ENCODE results near the gene BMPR1B. TPM values are rescaled to one million over a fixed set of nuclear protein-coding genes. Genes with fewer than 3 reads are reported as not detected.

Gene BMPR1B
- total and polyA plus RNA-seq, 4 donors, result 0.27 to 0.70 (median 0.48) TPM

DNA sequence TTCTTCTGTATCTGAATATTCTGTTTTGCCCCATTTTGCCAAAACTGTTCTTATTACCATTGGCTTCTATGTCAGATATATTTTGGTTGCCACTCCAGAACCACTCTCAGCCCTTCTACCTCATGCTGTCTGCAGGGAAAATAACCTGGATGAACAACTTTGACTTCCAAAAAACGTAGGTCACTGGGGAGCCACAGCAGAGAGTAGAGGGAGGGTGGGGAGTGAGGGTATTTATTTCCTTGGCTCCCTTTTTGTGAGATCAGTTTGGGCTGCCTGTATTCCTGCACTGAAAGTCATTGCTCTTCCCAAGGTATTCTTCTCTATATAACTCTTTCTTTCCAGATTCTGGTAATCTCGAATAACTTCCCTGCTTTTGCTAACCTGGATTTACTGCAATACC is 6.3 kb downstream of the BMPR1B start (continued):
- TF ChIP-seq JUND (IDR thresholded peaks at IDR 0.05) (no peak), FOXA2 (IDR thresholded peaks at IDR 0.05) (no peak)
- TF ChIP-seq, protein P1, sequence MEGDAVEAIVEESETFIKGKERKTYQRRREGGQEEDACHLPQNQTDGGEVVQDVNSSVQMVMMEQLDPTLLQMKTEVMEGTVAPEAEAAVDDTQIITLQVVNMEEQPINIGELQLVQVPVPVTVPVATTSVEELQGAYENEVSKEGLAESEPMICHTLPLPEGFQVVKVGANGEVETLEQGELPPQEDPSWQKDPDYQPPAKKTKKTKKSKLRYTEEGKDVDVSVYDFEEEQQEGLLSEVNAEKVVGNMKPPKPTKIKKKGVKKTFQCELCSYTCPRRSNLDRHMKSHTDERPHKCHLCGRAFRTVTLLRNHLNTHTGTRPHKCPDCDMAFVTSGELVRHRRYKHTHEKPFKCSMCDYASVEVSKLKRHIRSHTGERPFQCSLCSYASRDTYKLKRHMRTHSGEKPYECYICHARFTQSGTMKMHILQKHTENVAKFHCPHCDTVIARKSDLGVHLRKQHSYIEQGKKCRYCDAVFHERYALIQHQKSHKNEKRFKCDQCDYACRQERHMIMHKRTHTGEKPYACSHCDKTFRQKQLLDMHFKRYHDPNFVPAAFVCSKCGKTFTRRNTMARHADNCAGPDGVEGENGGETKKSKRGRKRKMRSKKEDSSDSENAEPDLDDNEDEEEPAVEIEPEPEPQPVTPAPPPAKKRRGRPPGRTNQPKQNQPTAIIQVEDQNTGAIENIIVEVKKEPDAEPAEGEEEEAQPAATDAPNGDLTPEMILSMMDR (IDR thresholded peaks at IDR 0.05; ENCODE audit: low read depth, low read length, missing input control), result no peak

DNA sequence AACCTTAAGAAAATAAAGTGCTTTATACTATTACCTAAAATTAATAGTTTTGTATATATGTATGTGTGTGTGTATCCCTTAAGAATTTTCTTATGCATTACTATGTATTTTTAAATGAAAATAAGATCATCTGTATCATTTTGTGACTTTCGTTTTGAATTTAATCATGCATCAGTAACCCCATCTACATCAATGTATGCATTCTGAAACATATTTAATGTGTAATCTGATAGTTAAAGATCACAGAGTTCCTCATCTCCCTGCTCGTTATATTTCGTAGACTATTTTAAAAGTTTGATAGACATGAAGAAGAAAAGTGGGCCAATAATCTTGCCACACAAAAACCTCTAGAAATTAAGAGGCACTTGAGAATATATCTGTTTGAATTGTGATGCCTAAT is 7.4 kb downstream of the BMPR1B start:
- 67% methylated on average over 3 of the region's 3 CpGs for WGBS
- Histone ChIP-seq H3K9ac (ENCODE audit: low read depth in 1 of 2, low read length in 2 of 2) (no peak overlapping the region), H3K4me1 (ENCODE audit: control insufficient read depth in 4 of 4, insufficient read depth in 4 of 4, low read length in 3 of 4) (no peaks in the 10 kb centered on the region), H3K9me3 (ENCODE audit: control insufficient read depth in 4 of 4, low read length in 3 of 4) (no peaks in the 10 kb centered on the region), H3K36me3 (ENCODE audit: control insufficient read depth in 4 of 4, insufficient read depth in 3 of 4, low read depth in 1 of 4, low read length in 3 of 4) (no peaks in the 10 kb centered on the region), H3K27ac (ENCODE audit: low read depth in 1 of 2, low read length in 2 of 2) (no peak overlapping the region), H3K27me3 (ENCODE audit: control insufficient read depth in 4 of 4, insufficient read depth in 4 of 4, low read length in 3 of 4) (peaks cover 0 to 12% (median 0%) of the 10 kb centered on the region in 4 donors), H3K4me3 (ENCODE audit: low read depth in 1 of 3, low read length in 3 of 3) (no peak overlapping the region)
- DNase-seq (ENCODE audit: low spot score), result no peak
- TF ChIP-seq, protein P2, sequence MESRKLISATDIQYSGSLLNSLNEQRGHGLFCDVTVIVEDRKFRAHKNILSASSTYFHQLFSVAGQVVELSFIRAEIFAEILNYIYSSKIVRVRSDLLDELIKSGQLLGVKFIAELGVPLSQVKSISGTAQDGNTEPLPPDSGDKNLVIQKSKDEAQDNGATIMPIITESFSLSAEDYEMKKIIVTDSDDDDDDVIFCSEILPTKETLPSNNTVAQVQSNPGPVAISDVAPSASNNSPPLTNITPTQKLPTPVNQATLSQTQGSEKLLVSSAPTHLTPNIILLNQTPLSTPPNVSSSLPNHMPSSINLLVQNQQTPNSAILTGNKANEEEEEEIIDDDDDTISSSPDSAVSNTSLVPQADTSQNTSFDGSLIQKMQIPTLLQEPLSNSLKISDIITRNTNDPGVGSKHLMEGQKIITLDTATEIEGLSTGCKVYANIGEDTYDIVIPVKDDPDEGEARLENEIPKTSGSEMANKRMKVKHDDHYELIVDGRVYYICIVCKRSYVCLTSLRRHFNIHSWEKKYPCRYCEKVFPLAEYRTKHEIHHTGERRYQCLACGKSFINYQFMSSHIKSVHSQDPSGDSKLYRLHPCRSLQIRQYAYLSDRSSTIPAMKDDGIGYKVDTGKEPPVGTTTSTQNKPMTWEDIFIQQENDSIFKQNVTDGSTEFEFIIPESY (IDR thresholded peaks at IDR 0.05), result no peak
- TF ChIP-seq, protein P3, sequence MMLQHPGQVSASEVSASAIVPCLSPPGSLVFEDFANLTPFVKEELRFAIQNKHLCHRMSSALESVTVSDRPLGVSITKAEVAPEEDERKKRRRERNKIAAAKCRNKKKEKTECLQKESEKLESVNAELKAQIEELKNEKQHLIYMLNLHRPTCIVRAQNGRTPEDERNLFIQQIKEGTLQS (IDR thresholded peaks at IDR 0.05), result no peak
- TF ChIP-seq, protein P1 (IDR thresholded peaks at IDR 0.05; ENCODE audit: low read depth, low read length, missing input control), result no peak
- TF ChIP-seq SP1 (IDR thresholded peaks at IDR 0.05) (no peak), JUND (IDR thresholded peaks at IDR 0.05) (no peak), NR2F2 (IDR thresholded peaks at IDR 0.05) (no peak), YY1 (IDR thresholded peaks at IDR 0.05) (no peak), GABPA (IDR thresholded peaks at IDR 0.05 in 1 of 2, conservative IDR thresholded peaks at IDR 0.05 in 1 of 2) (no peak)
- TF ChIP-seq, protein P4, sequence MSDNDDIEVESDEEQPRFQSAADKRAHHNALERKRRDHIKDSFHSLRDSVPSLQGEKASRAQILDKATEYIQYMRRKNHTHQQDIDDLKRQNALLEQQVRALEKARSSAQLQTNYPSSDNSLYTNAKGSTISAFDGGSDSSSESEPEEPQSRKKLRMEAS (IDR thresholded peaks at IDR 0.05), result no peak

DNA sequence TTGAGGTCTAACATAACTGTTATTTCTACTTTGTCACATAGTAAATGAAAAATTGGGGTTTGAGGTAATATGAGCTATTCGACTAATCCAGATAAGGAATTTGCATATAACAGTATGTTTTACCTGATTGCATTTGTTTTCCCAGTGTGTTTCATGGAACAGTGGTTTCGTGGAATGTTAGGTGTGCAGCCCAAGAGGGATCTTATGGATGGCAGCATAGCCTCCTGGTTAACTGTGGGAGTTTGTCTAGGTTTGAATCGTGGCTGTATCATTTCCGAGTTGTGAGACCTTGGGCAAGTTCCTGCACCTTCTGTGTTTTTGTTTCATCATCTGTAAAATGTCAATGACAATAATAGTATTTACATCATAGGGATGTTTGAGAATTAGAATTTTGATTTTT is 7.9 kb downstream of the BMPR1B start:
- DNase-seq (ENCODE audit: low spot score), result no peak
- Histone ChIP-seq H3K27me3 (ENCODE audit: control insufficient read depth in 4 of 4, insufficient read depth in 4 of 4, low read length in 3 of 4) (peaks cover 0 to 12% (median 0%) of the 10 kb centered on the region in 4 donors), H3K27ac (ENCODE audit: low read depth in 1 of 2, low read length in 2 of 2) (no peak overlapping the region), H3K36me3 (ENCODE audit: control insufficient read depth in 4 of 4, insufficient read depth in 3 of 4, low read depth in 1 of 4, low read length in 3 of 4) (no peaks in the 10 kb centered on the region), H3K9me3 (ENCODE audit: control insufficient read depth in 4 of 4, low read length in 3 of 4) (no peaks in the 10 kb centered on the region), H3K4me1 (ENCODE audit: control insufficient read depth in 4 of 4, insufficient read depth in 4 of 4, low read length in 3 of 4) (no peaks in the 10 kb centered on the region), H3K9ac (ENCODE audit: low read depth in 1 of 2, low read length in 2 of 2) (no peak overlapping the region), H3K4me3 (ENCODE audit: low read depth in 1 of 3, low read length in 3 of 3) (no peak overlapping the region)
- 59% methylated on average over 4 of the region's 4 CpGs for WGBS
- TF ChIP-seq YY1 (IDR thresholded peaks at IDR 0.05) (no peak), JUND (IDR thresholded peaks at IDR 0.05) (no peak), RXRA (IDR thresholded peaks at IDR 0.05) (no peak), HNF4A (conservative IDR thresholded peaks at IDR 0.05) (no peak), SP1 (IDR thresholded peaks at IDR 0.05) (no peak), TAF1 (conservative IDR thresholded peaks at IDR 0.05) (no peak), FOXA1 (IDR thresholded peaks at IDR 0.05) (no peak), FOXA2 (IDR thresholded peaks at IDR 0.05) (no peak)
- TF ChIP-seq, protein P1 (IDR thresholded peaks at IDR 0.05; ENCODE audit: low read depth, low read length, missing input control), result no peak
- TF ChIP-seq, protein P3 (IDR thresholded peaks at IDR 0.05), result no peak
- TF ChIP-seq, protein P5, sequence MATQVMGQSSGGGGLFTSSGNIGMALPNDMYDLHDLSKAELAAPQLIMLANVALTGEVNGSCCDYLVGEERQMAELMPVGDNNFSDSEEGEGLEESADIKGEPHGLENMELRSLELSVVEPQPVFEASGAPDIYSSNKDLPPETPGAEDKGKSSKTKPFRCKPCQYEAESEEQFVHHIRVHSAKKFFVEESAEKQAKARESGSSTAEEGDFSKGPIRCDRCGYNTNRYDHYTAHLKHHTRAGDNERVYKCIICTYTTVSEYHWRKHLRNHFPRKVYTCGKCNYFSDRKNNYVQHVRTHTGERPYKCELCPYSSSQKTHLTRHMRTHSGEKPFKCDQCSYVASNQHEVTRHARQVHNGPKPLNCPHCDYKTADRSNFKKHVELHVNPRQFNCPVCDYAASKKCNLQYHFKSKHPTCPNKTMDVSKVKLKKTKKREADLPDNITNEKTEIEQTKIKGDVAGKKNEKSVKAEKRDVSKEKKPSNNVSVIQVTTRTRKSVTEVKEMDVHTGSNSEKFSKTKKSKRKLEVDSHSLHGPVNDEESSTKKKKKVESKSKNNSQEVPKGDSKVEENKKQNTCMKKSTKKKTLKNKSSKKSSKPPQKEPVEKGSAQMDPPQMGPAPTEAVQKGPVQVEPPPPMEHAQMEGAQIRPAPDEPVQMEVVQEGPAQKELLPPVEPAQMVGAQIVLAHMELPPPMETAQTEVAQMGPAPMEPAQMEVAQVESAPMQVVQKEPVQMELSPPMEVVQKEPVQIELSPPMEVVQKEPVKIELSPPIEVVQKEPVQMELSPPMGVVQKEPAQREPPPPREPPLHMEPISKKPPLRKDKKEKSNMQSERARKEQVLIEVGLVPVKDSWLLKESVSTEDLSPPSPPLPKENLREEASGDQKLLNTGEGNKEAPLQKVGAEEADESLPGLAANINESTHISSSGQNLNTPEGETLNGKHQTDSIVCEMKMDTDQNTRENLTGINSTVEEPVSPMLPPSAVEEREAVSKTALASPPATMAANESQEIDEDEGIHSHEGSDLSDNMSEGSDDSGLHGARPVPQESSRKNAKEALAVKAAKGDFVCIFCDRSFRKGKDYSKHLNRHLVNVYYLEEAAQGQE (IDR thresholded peaks at IDR 0.05), result no peak

All from liver (tissue), 9 donors.